Tibial nerve (tissue), 4 donors: ENCODE results near the gene MRI1.
A peak's percentile ranks its signal among the peaks of the same experiment; 100 is the strongest.

ENCODE experiments used
- EP300 ChIP-seq, 2 donors: sonication (generic); formaldehyde crosslinking; IDR thresholded peaks; one replicate each; pipeline ENCODE4 v1.6.1; 2017; ENCODE audit warnings: antibody characterized with exemption in 2 of 2, mild to moderate bottlenecking in 1 of 2
- TF ChIP-seq, protein P1 (sequence below), 5 experiments: fragments of 200-600 bp in 3 of 5; fragments of 450-650 bp in 2 of 5; sonication (generic) in 3 of 5; IDR thresholded peaks; one replicate each; pipeline ENCODE4 v1.5.1; 2016 to 2019; ENCODE audit warnings: antibody characterized with exemption in 5 of 5, mild to moderate bottlenecking in 3 of 5, moderate library complexity in 2 of 5

DNA sequence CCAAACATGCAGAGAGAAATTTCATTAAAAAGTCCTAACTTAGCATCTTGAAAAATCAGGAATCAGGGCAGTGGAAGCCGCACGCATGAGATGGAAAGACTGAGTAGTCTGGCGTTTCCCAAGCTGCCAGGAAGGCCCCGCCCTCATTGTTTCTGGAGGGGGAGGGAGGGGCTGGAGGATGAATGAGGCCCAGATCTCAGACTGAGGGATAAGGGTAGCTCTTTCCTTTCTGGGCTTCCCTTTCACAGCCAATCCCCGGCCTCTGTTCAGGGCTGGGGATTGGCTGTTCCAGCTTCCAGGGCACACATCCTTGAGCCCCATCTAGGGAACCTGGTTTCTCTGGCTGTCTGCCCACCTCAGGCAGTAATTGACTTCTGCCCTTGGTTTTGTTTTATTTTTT is 17.2 kb downstream of the MRI1 start:
- TF ChIP-seq, protein P1, sequence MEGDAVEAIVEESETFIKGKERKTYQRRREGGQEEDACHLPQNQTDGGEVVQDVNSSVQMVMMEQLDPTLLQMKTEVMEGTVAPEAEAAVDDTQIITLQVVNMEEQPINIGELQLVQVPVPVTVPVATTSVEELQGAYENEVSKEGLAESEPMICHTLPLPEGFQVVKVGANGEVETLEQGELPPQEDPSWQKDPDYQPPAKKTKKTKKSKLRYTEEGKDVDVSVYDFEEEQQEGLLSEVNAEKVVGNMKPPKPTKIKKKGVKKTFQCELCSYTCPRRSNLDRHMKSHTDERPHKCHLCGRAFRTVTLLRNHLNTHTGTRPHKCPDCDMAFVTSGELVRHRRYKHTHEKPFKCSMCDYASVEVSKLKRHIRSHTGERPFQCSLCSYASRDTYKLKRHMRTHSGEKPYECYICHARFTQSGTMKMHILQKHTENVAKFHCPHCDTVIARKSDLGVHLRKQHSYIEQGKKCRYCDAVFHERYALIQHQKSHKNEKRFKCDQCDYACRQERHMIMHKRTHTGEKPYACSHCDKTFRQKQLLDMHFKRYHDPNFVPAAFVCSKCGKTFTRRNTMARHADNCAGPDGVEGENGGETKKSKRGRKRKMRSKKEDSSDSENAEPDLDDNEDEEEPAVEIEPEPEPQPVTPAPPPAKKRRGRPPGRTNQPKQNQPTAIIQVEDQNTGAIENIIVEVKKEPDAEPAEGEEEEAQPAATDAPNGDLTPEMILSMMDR (IDR thresholded peaks at IDR 0.05), result no peak
- peak in 1 of 2 donors; percentile 84 for TF ChIP-seq EP300 (IDR thresholded peaks at IDR 0.05)
